PFSK-1 (cell line): ENCODE measurements around the gene HELZ.

Experiments
- FOXP2 ChIP-seq: optimal IDR thresholded peaks from 2 replicates; pipeline ENCODE3; 2011; ENCODE audit warnings: borderline replicate concordance, control low read depth, inconsistent platforms; ENCODE audit not compliant: insufficient read depth; ENCODE audit errors: extremely low read length, extremely low read depth
- POLR2AphosphoS5 ChIP-seq: IDR thresholded peaks from 2 replicates; pipeline ENCODE4 v1.6.1; 2012; ENCODE audit warnings: low read depth, mild to moderate bottlenecking, control low read depth, low read length, moderate library complexity
- TAF1 ChIP-seq: IDR thresholded peaks from 2 replicates; pipeline ENCODE4 v1.6.1; 2012; ENCODE audit warnings: low read length, control low read depth, borderline replicate concordance; ENCODE audit not compliant: insufficient read depth
- TF ChIP-seq, protein P1 (sequence below), 2 experiments: IDR thresholded peaks; 2 replicates each; pipeline versions ENCODE4 v1.6.1 to v1.8.0; 2011 to 2012; ENCODE audit warnings: low read depth in 2 of 2, low read length in 2 of 2, control low read depth in 1 of 2, inconsistent platforms in 1 of 2, mild to moderate bottlenecking in 1 of 2, moderate library complexity in 1 of 2; ENCODE audit not compliant: insufficient read depth in 1 of 2

DNA sequence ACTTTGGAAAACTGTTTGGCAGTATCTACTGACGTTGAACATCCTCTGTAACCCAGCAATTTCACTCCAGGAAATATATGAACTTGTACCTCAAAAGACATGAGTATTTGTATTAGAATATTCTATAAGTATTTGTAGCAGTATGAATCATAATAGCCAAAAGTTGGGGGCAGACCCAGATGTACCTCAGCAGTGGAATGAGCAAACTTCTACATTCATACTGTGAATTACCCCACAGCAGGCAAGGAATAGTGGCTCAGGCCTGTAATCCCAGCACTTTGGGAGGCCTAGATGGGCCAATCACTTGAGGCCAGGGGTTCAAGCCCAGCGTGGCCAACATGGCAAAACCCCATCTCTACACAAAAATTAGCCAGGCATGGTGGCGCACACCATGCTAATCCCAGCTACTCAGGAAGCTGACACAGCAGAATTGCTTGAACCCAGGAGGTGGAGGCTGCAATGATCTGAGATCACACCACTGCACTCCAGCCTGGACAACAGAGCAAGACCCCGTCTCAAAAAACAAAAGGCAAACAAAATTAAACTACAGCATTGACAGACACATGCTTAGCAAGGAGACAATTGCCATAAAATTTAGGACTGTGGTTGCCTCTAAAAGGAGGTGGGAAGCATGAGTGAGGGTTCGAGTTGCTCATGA is 11.2 kb upstream of the HELZ start:
- TF ChIP-seq, protein P1, sequence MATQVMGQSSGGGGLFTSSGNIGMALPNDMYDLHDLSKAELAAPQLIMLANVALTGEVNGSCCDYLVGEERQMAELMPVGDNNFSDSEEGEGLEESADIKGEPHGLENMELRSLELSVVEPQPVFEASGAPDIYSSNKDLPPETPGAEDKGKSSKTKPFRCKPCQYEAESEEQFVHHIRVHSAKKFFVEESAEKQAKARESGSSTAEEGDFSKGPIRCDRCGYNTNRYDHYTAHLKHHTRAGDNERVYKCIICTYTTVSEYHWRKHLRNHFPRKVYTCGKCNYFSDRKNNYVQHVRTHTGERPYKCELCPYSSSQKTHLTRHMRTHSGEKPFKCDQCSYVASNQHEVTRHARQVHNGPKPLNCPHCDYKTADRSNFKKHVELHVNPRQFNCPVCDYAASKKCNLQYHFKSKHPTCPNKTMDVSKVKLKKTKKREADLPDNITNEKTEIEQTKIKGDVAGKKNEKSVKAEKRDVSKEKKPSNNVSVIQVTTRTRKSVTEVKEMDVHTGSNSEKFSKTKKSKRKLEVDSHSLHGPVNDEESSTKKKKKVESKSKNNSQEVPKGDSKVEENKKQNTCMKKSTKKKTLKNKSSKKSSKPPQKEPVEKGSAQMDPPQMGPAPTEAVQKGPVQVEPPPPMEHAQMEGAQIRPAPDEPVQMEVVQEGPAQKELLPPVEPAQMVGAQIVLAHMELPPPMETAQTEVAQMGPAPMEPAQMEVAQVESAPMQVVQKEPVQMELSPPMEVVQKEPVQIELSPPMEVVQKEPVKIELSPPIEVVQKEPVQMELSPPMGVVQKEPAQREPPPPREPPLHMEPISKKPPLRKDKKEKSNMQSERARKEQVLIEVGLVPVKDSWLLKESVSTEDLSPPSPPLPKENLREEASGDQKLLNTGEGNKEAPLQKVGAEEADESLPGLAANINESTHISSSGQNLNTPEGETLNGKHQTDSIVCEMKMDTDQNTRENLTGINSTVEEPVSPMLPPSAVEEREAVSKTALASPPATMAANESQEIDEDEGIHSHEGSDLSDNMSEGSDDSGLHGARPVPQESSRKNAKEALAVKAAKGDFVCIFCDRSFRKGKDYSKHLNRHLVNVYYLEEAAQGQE (IDR thresholded peaks at IDR 0.05; ENCODE audit: insufficient read depth in 1 of 2, low read depth in 2 of 2, low read length in 2 of 2), result no peak
- no peak for TF ChIP-seq TAF1
- no peak for TF ChIP-seq POLR2AphosphoS5
- no peak for TF ChIP-seq FOXP2
